SKM-1 (cell line): Measurements from ENCODE around the gene TUBB2B.

ENCODE experiments used
- DNase-seq: peaks from one replicate; lab custom pipeline; 2025; ENCODE audit not compliant: unreplicated experiment; lab: John Stamatoyannopoulos, UW

TUBB2B gene

GRCh38 chr6:3235486-3235885 lies 8.0 kb upstream of the TUBB2B start:
- no peak for DNase-seq

GRCh38 chr6:3233904-3234303 lies 6.5 kb upstream of the TUBB2B start:
- no peak for DNase-seq

GRCh38 chr6:3233321-3233720 lies 5.9 kb upstream of the TUBB2B start:
- no peak for DNase-seq

- no peak for DNase-seq
These were observed 4.8 kb upstream of the TUBB2B start for GRCh38 chr6:3232017-3232945.

- no peak for DNase-seq
These were observed 4.0 kb upstream of the TUBB2B start for GRCh38 chr6:3231247-3232016.

GRCh38 chr6:3230900-3231246 lies 3.4 kb upstream of the TUBB2B start:
- DNase-seq: no peak

GRCh38 chr6:3230256-3230882 lies 2.9 kb upstream of the TUBB2B start:
- no peak for DNase-seq

- DNase-seq: no peak
These were observed 2.2 kb upstream of the TUBB2B start for GRCh38 chr6:3229566-3230178.

GRCh38 chr6:3228771-3229565 lies 1.5 kb upstream of the TUBB2B start:
- no peak for DNase-seq

GRCh38 chr6:3228046-3228671 lies 706 bp upstream of the TUBB2B start:
- no peak for DNase-seq

GRCh38 chr6:3226481-3227362 lies 731 bp downstream of the TUBB2B start:
- no peak for DNase-seq

- no peak for DNase-seq
These were observed 1.4 kb downstream of the TUBB2B start for GRCh38 chr6:3226042-3226441.

GRCh38 chr6:3222506-3223038 lies 4.9 kb downstream of the TUBB2B start:
- DNase-seq: no peak

GRCh38 chr6:3221578-3221977 lies 5.9 kb downstream of the TUBB2B start:
- no peak for DNase-seq

GRCh38 chr6:3220366-3220765 lies 7.1 kb downstream of the TUBB2B start:
- no peak for DNase-seq

GRCh38 chr6:3218266-3218665 lies 9.2 kb downstream of the TUBB2B start:
- no peak for DNase-seq

GRCh38 chr6:3217286-3217685 lies 10.2 kb downstream of the TUBB2B start:
- no peak for DNase-seq

GRCh38 chr6:3214898-3215297 lies 12.6 kb downstream of the TUBB2B start:
- DNase-seq: no peak

GRCh38 chr6:3213334-3213695 lies 14.1 kb downstream of the TUBB2B start:
- DNase-seq: no peak
